CD4-positive, CD25-positive, alpha-beta regulatory T cell (primary cell): ENCODE results near the gene PPP4R3B. TPM values are rescaled to one million over a fixed set of nuclear protein-coding genes. Genes with fewer than 3 reads are reported as not detected.

Experiments used
- ATAC-seq, 2 donors: fragments of 150-1000 bp; cut with Tn5 transposase; one replicate each; pipeline ENCODE4 v1.10.0; 2021; ENCODE audit warnings: low read depth in 2 of 2, moderate number of reproducible peaks in 2 of 2, moderate library complexity in 1 of 2
- DNase-seq, 3 donors: peaks; one replicate each; pipeline versions ENCODE4 v3.0.0 to v3.0.0-alpha.2; 2012 to 2022; ENCODE audit warnings: mixed read lengths in 1 of 3
- H3K27ac ChIP-seq: one replicate; pipeline ENCODE4 v1.7.0; 2013; ENCODE audit warnings: mild to moderate bottlenecking, low read length; ENCODE audit not compliant: insufficient read depth, poor library complexity, severe bottlenecking
- H3K27me3 ChIP-seq: one replicate; pipeline ENCODE4 v1.7.0; 2013; ENCODE audit warnings: low read length; ENCODE audit not compliant: control insufficient read depth, insufficient read depth
- H3K36me3 ChIP-seq: one replicate; pipeline ENCODE4 v1.7.0; 2013; ENCODE audit warnings: mild to moderate bottlenecking, low read length, moderate library complexity; ENCODE audit not compliant: control insufficient read depth, insufficient read depth
- H3K4me1 ChIP-seq: 2 replicates; pipeline ENCODE4 v1.7.0; 2013; ENCODE audit warnings: mild to moderate bottlenecking, low read length; ENCODE audit not compliant: insufficient read depth, control insufficient read depth, poor library complexity, severe bottlenecking
- H3K4me3 ChIP-seq: one replicate; pipeline ENCODE4 v1.7.0; 2013; ENCODE audit warnings: low read depth, mild to moderate bottlenecking, low read length, moderate library complexity
- H3K9me3 ChIP-seq, 2 experiments: 1 replicate in 1 of 2; 2 replicates in 1 of 2; pipeline ENCODE4 v1.7.0; 2013; ENCODE audit warnings: low read length in 2 of 2, mild to moderate bottlenecking in 1 of 2, moderate library complexity in 1 of 2; ENCODE audit not compliant: control insufficient read depth in 2 of 2
- H3K27ac Mint-ChIP-seq, 3 donors: one replicate each; pipeline ENCODE4 v1.8.0; 2020 to 2022; ENCODE audit warnings: mild to moderate bottlenecking in 3 of 3, mixed read lengths in 3 of 3, moderate library complexity in 2 of 3
- H3K27me3 Mint-ChIP-seq: one replicate; pipeline ENCODE4 v1.8.0; 2022; ENCODE audit warnings: mild to moderate bottlenecking, mixed read lengths
- H3K36me3 Mint-ChIP-seq: one replicate; pipeline ENCODE4 v1.8.0; 2020; ENCODE audit warnings: mixed read lengths
- H3K4me1 Mint-ChIP-seq, 4 donors: one replicate each; pipeline ENCODE4 v1.8.0; 2020 to 2022; ENCODE audit warnings: mixed read lengths in 4 of 4, mild to moderate bottlenecking in 1 of 4
- H3K4me3 Mint-ChIP-seq, 4 donors: one replicate each; pipeline ENCODE4 v1.8.0; 2020 to 2022; ENCODE audit warnings: mild to moderate bottlenecking in 4 of 4, mixed read lengths in 4 of 4, moderate library complexity in 3 of 4
- H3K9me3 Mint-ChIP-seq, 7 donors: one replicate each; pipeline ENCODE4 v1.8.0; 2020 to 2022; ENCODE audit warnings: mixed read lengths in 7 of 7, mild to moderate bottlenecking in 3 of 7, moderate library complexity in 2 of 7
- polyA plus RNA-seq, 4 donors: library from polyadenylated mRNA; unstranded; fragments of 300-500 nt; fragmentation: Illumina TruSeq; gene quantifications; one replicate each; pipeline ENCODE4 v1.2.3, GENCODE V29; 2021
- total RNA-seq: library from RNA; stranded (reverse); gene quantifications from one replicate; pipeline ENCODE4 v1.2.3, GENCODE V29; 2022

PPP4R3B gene
- total RNA-seq (81.5 TPM), polyA plus RNA-seq (10 to 100 TPM; 71.8 to 85.4 (median 75.9) TPM)

DNA sequence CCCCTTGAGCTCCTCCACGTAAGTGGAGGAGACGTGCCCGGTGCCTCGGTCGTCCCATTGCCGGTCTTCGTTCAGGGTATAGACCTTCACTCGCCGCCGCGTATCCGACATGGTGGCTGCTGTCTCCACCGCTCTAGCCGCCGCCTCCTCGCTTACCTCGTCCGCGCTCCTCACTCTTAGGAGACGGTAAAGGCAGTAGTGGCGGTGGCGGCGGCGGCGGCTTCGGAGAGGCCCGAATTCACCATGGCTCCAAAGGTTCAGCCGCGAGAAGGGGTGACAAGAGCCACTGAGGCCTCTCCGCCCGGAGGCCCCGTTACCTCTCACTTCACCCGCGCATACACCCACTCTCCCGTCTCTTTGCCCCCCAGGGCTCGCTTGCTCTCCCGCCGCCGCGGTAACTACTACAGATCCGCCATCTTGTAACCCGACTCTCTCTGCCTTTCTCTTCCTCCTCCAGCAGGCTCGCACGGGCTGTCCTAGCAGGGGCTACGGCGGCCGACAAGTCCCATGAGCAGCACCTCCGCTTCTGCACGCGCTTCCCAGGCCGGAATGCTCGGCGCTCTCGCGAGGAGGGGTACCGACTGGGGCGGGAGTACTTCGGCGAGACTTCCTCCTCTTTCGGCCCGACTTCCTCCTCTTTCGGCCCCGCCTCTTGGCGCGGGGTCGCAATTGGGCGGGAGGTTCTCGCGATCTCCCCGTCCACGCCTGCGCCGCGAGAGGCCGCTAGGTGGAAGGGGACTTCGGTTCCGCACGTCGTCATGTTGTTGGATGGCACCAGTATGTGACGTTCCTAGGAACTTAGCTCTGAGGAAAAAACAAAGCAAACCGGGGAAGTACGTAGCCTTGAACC, at the start of gene PPP4R3B:
Gene PPP4R3B, minus strand, starts transcription at position 448 of the 850 bp plus-strand sequence. Its CDS starts 337 bp downstream, at position 111.
- no peaks in the 10 kb centered on the region for H3K9me3 Mint-ChIP-seq
- peak within 1 kb of the TSS; percentile 100 for H3K27ac ChIP-seq
- no peaks in the 10 kb centered on the region for H3K27me3 Mint-ChIP-seq
- H3K4me3 Mint-ChIP-seq = no peak within 1 kb of the TSS
- peak within 1 kb of the TSS; percentile 100 for H3K4me3 ChIP-seq
- H3K36me3 Mint-ChIP-seq = peaks cover 19% of the 10 kb centered on the region
- H3K9me3 ChIP-seq = no peaks in the 10 kb centered on the region
- H3K27ac Mint-ChIP-seq = no peak within 1 kb of the TSS
- peaks cover 10 to 37% (median 35%) of the 10 kb centered on the region in 4 donors for H3K4me1 Mint-ChIP-seq
- H3K27me3 ChIP-seq = no peaks in the 10 kb centered on the region
- peaks cover 33% of the 10 kb centered on the region for H3K36me3 ChIP-seq
- peaks cover 62% of the 10 kb centered on the region for H3K4me1 ChIP-seq
- ATAC-seq (peak; percentile 90 to 94), DNase-seq (peak; percentile 99 to 100 (median 100))

DNA sequence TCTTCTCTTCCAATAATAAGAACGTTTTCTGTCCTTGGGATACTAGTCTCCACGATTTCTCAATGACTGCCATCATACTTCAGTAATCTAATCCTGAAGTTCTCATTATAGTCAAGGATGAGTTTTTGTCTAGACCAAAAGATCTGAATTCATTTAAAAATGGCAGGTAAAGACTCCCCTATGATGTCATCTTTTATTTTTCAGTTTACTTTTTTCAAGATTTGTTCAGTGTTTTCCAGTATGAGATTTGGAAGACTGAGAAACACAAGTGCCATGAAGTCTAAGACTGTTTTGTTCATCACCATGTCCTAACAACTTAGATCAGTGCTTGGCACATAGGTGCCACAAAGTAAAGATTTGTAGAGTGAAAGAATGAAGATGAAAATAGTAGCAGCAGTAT, 35.8 kb upstream of the PPP4R3B start:
- no peaks in the 10 kb centered on the region for H3K27me3 ChIP-seq
- Mint-ChIP-seq H3K9me3 (no peaks in the 10 kb centered on the region), H3K4me3 (no peak overlapping the region), H3K4me1 (peaks cover 0 to 4% (median 0%) of the 10 kb centered on the region in 4 donors), H3K27ac (no peak overlapping the region), H3K27me3 (no peaks in the 10 kb centered on the region), H3K36me3 (peaks cover 36% of the 10 kb centered on the region)
- H3K27ac ChIP-seq = no peak overlapping the region
- no peak for ATAC-seq
- no peaks in the 10 kb centered on the region for H3K9me3 ChIP-seq
- no peak overlapping the region for H3K4me3 ChIP-seq
- no peaks in the 10 kb centered on the region for H3K4me1 ChIP-seq
- H3K36me3 ChIP-seq = peaks cover 22% of the 10 kb centered on the region
- no peak for DNase-seq

DNA sequence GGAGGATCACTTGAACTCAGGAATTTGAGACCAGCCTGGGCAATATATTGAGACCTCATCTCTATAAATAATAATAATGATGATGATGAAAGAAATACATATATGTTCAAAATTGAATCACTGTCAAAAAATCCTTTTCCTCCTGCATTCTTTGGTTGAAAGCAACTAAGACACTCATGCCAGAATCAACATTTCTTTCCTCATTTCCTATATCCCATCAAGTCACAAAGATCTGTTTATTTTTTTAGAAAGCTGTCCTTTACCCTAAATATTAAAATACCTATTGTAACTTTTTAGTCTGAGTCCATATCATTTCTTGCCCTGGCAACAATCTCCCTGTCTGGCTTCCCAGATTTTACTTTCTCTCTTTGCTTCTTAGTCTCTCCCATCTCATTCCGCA, 31.8 kb upstream of the PPP4R3B start:
- no peak for DNase-seq
- H3K9me3 Mint-ChIP-seq = peaks cover 0 to 2% (median 0%) of the 10 kb centered on the region in 7 donors
- no peak overlapping the region for H3K4me3 Mint-ChIP-seq
- ATAC-seq = no peak
- H3K36me3 Mint-ChIP-seq = peaks cover 30% of the 10 kb centered on the region
- H3K36me3 ChIP-seq = peaks cover 15% of the 10 kb centered on the region
- no peak overlapping the region for H3K27ac ChIP-seq
- H3K4me1 Mint-ChIP-seq = peaks cover 0 to 4% (median 0%) of the 10 kb centered on the region in 4 donors
- no peaks in the 10 kb centered on the region for H3K27me3 Mint-ChIP-seq
- H3K4me1 ChIP-seq = no peaks in the 10 kb centered on the region
- H3K27ac Mint-ChIP-seq = peak overlapping the region in 2 of 3 donors; percentile 14 to 31
- no peaks in the 10 kb centered on the region for H3K27me3 ChIP-seq
- H3K4me3 ChIP-seq = no peak overlapping the region
- no peaks in the 10 kb centered on the region for H3K9me3 ChIP-seq

DNA sequence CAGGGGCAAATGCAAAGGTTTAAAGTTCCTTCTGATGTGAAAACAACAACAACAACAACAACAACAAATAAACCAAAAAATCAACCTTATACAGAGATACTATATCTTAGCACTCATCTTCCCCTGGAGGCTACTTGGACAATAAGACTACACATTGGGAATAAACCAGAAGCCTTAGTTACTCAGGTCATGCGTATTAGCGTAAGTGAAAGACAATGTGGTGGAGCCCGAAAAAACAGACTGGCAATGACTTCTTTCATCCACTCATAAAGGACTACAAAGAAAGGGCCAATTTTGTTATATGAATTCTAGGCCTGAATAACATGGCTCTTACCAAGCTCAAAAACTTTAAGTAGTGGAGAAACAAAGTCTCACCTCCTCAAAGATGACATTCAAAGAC, 19.4 kb upstream of the PPP4R3B start:
- no peak overlapping the region for H3K27ac ChIP-seq
- no peak overlapping the region for H3K27ac Mint-ChIP-seq
- no peak overlapping the region for H3K4me3 Mint-ChIP-seq
- H3K9me3 ChIP-seq = no peaks in the 10 kb centered on the region
- H3K4me1 ChIP-seq = no peaks in the 10 kb centered on the region
- peaks cover 50% of the 10 kb centered on the region for H3K36me3 ChIP-seq
- DNase-seq (no peak), ATAC-seq (no peak)
- no peaks in the 10 kb centered on the region for H3K27me3 Mint-ChIP-seq
- no peaks in the 10 kb centered on the region for H3K9me3 Mint-ChIP-seq
- no peaks in the 10 kb centered on the region for H3K27me3 ChIP-seq
- no peak overlapping the region for H3K4me3 ChIP-seq
- peaks cover 0 to 4% (median 2%) of the 10 kb centered on the region in 4 donors for H3K4me1 Mint-ChIP-seq
- H3K36me3 Mint-ChIP-seq = peaks cover 24% of the 10 kb centered on the region

DNA sequence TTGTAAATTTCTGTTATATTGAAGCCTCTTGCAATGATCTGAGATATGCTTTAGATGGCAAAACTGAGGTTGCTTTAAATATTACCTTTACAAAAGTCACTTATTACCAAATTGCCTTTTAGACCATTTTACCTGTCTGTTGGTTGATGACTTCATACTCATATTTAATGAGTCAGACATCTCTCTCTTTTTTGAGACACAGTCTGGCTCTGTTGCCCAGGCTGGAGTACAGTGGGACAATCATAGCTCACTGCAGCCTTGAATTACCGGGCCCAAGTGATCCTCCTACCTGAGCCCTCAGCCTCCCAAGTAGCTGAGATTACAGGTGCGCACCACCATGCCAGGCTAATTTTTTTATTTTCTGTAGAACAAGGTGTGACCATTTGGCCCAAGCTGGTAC, 11.5 kb upstream of the PPP4R3B start:
- H3K9me3 ChIP-seq = no peaks in the 10 kb centered on the region
- H3K4me1 ChIP-seq = peaks cover 14% of the 10 kb centered on the region
- H3K36me3 Mint-ChIP-seq = peaks cover 15% of the 10 kb centered on the region
- H3K27me3 Mint-ChIP-seq = no peaks in the 10 kb centered on the region
- no peaks in the 10 kb centered on the region for H3K27me3 ChIP-seq
- H3K36me3 ChIP-seq = peaks cover 5% of the 10 kb centered on the region
- no peak for DNase-seq
- H3K4me3 ChIP-seq = no peak overlapping the region
- H3K9me3 Mint-ChIP-seq = no peaks in the 10 kb centered on the region
- no peak for ATAC-seq
- no peak overlapping the region for H3K27ac ChIP-seq
- H3K4me3 Mint-ChIP-seq = no peak overlapping the region
- peaks cover 18 to 53% (median 33%) of the 10 kb centered on the region in 4 donors for H3K4me1 Mint-ChIP-seq
- no peak overlapping the region for H3K27ac Mint-ChIP-seq

DNA sequence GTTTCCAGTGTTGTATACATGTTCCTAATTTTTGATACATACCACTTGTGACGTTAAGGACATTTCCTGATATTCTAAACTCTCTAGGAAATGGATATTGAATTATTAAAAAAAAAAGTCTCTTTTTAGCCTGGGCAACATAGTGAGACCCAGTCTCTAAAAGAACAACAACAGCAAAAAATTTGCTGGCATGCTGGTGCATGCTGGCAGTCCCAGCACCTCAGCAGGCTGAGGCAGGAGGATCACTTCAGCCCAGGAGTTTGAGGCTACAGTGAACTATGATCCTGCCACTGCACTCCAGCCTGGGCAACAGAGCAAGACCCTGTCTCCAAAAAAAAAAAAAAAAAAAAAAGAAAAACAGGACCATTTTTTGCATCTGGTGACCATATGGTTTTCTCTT, 10.5 kb upstream of the PPP4R3B start:
- Histone ChIP-seq H3K27me3 (no peaks in the 10 kb centered on the region), H3K4me3 (no peak overlapping the region), H3K4me1 (peaks cover 25% of the 10 kb centered on the region), H3K36me3 (peaks cover 8% of the 10 kb centered on the region), H3K9me3 (no peaks in the 10 kb centered on the region), H3K27ac (no peak overlapping the region)
- Mint-ChIP-seq H3K9me3 (no peaks in the 10 kb centered on the region), H3K27ac (no peak overlapping the region), H3K4me1 (peaks cover 28 to 53% (median 44%) of the 10 kb centered on the region in 4 donors), H3K36me3 (peaks cover 18% of the 10 kb centered on the region), H3K27me3 (no peaks in the 10 kb centered on the region), H3K4me3 (peak overlapping the region in 1 of 4 donors; percentile 52)
- ATAC-seq = no peak
- DNase-seq = no peak

DNA sequence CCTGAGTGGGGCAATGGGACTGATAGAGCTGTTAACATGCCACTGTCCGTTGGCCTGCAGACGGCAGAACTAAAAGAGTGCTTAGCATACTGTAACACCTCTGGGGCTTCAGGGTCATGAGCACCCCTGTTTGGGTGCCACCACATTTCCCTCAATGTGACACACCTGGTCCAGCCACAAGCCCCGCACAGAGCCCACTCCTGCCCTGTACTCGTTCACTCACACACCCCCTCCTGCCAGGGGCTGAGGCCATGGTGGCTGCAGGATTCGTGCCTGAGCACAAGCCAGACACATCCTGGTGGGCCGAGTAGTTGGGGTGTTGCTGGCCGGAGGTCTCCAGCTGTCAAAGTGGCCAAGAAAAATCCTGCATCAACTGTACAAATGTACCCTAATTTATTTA, 4.4 kb upstream of the PPP4R3B start:
- no peak for DNase-seq
- Histone ChIP-seq H3K27me3 (no peaks in the 10 kb centered on the region), H3K4me3 (peak overlapping the region; percentile 55), H3K4me1 (peaks cover 64% of the 10 kb centered on the region), H3K27ac (no peak overlapping the region), H3K36me3 (peaks cover 21% of the 10 kb centered on the region), H3K9me3 (no peaks in the 10 kb centered on the region)
- no peak for ATAC-seq
- Mint-ChIP-seq H3K4me1 (peaks cover 23 to 59% (median 43%) of the 10 kb centered on the region in 4 donors), H3K4me3 (peak overlapping the region in 3 of 4 donors; percentile 7 to 68 (median 64)), H3K36me3 (peaks cover 25% of the 10 kb centered on the region), H3K9me3 (no peaks in the 10 kb centered on the region), H3K27me3 (no peaks in the 10 kb centered on the region), H3K27ac (peak overlapping the region in 1 of 3 donors; percentile 81)
